ELR (cell line): ENCODE measurements around the gene TTYH3.
"Not testable (repeated sequence)": the region's sequence is repeated elsewhere in the genome, so short reads cannot be mapped to it uniquely, and the experiment has no call there.

Experiments used
- DNase-seq: peaks from one replicate; pipeline ENCODE4 v3.0.0-alpha.2; 2015; ENCODE audit warnings: low read depth

TTYH3 gene

DNA sequence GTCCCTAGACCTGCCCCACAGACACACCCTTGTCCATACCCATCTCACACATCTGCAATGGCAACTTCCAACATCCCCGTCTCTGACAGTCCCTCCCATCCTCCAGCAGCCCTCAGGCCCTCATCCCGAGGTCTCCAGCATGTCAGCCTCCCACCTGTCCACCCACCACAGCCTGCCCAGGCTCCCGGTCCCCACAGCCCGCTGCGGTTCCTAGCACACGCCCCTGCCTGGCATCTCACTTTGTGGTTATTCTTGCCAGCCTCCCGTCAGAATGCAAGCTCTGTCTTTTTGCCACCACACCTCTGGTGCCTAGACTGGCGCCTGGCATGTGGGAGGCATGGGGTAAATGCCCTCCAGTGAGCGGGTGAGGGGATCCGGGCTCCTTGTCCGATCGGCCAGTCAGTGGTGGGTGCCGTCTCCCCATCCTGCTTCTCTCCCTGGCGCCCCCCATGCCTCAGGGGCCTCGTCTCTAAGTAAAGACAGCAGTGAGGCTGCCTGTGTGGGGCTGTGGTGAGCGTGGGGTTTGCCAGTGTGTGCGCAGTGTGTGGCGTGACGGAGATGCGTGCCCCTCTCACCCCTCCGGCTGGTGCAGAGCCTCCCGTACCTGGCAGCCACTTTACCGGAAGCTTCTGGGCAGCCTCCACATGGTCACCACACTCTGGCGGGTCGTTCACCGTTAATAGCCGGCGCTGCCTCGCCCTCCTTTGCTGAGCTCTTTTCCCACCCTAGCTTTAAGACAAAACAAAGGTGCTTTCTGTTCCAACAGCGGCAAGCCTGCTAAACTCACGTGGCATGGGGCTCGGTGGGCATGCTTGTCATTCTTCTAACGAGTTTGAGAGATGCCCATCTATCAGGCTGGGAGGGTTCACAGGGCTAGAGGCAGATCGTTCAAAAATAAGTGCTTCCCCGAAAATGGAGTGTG, 28.5 kb upstream of the TTYH3 start:
- DNase-seq = no peak

GRCh38 chr7:2604608-2605174, 27.1 kb upstream of the TTYH3 start:
- DNase-seq = no peak

GRCh38 chr7:2605608-2606538, 25.9 kb upstream of the TTYH3 start:
- peak; percentile 26 for DNase-seq

- DNase-seq = no peak
Observed at GRCh38 chr7:2606539-2606936, 25.2 kb upstream of the TTYH3 start.

- no peak for DNase-seq
Observed at GRCh38 chr7:2607122-2607922, 24.5 kb upstream of the TTYH3 start.

DNA sequence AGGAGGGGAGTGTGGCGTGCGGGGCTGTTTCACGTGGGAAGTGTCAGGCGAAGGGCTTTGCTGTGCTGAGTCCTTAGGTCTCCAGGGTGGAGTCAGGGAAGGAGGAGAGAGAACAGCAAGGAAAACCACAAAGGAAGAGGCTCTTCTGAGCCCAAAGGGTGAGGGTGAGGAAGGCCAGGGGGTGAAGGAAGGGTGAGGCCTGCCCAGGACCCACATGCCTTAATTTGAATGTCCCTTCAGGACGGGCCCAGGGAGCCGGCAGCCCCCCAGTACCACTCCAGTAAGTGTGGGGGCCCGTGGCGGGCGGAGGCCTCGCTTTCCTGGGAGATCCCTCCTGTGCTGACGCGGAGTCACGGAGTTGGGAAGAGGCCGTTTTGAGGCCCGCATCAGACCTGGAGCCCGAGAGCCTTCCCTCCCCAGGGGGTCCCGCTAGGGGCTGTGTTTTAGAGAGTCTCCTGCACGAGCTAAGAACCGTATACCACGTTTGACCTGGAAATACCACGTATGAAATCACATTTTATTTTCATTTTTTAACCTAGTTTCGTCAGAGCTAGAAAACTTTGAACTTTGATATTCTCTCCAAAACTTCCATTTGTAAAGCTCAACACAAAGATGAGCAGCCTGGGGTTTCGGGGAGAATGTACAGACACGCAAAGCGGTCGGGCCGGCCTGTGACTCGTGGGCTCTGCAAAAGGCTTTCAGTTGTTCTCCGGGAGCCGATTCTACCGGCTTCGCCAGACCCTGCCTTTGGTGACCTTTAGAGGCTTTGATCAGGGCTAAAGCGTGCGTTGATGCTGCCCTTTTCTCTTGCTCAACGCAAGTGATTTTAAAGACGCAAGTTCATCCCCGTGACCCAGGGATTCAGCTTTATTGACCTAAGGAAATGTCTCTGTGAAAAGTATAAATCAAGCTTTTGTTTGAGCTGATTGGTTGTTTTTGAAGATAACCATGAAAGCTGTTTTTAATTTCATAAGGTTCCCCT, 23.6 kb upstream of the TTYH3 start:
- no peak for DNase-seq

- DNase-seq = peak; percentile 52
Observed at GRCh38 chr7:2608921-2609411, 22.8 kb upstream of the TTYH3 start.

GRCh38 chr7:2609646-2610045, 22.1 kb upstream of the TTYH3 start:
- not testable (repeated sequence) for DNase-seq

DNA sequence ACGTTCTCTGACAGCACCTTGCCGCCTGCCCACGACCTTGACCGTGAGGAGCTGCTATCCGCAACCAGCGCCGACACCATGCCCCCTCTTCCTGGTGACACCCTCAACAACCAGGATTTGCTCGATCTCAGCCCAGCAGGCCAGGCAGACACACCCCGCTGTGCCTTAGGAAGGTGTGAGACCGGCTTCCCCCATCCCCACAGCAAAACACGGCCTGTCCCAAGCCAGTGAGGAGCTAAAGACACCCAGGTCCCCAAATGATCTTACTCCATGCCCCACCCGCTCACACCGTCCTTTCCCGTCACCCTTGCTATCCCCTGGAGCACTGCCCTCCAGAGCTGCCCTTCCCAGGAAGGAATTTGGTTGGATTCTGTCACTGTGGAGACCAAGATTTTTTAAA, 21.3 kb upstream of the TTYH3 start:
- DNase-seq = no peak

- DNase-seq = no peak
Observed at GRCh38 chr7:2610898-2611297, 20.9 kb upstream of the TTYH3 start.

- DNase-seq = no peak
Observed at GRCh38 chr7:2611401-2611800, 20.4 kb upstream of the TTYH3 start.

DNA sequence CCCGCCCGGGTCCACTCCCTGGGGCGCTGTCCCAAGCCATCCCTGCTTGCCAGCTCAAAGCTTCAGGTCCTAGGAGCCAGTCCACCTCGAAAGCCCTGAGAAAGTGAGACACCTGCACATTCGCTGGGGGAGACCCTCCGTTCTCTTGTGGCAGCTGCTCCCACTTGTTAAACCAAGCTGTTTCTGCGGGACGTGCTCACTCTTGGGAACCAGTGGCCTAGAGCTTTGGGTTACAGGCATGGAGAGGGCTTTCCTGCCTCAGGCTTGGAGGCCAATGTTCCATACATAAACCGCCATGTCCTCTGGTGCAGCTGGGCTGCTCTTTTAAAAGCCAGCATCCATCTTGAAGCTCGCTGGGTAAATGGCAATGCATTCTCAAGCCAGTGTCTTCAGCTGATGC, 19.9 kb upstream of the TTYH3 start:
- no peak for DNase-seq

GRCh38 chr7:2612445-2613097, 19.2 kb upstream of the TTYH3 start:
- DNase-seq = no peak

GRCh38 chr7:2613098-2613930, 18.5 kb upstream of the TTYH3 start:
- no peak for DNase-seq

- no peak for DNase-seq
Observed at GRCh38 chr7:2613931-2614600, 17.7 kb upstream of the TTYH3 start.

DNA sequence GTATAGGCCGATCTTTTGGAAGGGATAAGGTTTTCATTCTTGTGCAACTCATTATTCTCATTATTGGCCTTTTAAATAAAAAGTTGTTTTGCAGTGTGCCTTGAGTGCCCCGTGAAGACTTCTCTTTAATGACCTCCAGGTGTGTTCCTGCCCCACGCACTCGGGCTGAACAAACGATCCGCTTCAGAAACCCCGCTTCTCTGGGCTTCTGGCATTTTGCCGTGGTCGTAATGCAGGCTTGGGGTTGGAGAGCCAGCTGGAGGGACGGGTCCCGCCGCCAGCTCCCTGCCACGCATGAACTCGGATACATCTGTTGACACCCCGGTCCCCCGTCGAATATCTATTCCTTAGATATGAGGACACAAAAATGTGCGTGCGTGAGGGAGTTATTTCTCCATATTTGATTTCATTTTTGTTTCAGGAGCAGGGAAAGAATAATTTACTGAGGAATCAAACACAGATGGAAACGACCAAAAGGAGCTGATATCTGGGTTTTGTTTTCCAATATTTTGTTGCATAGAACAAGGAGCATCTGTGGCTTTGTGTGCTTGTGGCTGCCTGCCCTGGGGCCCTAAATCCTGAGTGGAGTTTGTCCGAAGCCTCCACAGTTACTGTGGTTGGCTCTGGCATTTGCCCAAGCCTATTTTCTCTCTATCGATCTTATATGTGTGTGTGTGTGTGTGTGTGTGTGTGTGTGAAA, 17.0 kb upstream of the TTYH3 start:
- DNase-seq = no peak
